Neural progenitor cell (in vitro differentiated cells): ENCODE results near the gene CAMK2D.

Source experiments
- EZH2phosphoT487 ChIP-seq: fragments of 200-600 bp; sonication (generic); IDR thresholded peaks from 2 replicates; pipeline ENCODE4 v1.6.1; 2017; ENCODE audit warnings: antibody characterized with exemption
- TF ChIP-seq, protein P1 (sequence below): fragments of 200-600 bp; sonication (generic); IDR thresholded peaks from 2 replicates; pipeline ENCODE4 v1.5.1; 2017; ENCODE audit warnings: antibody characterized with exemption, mild to moderate bottlenecking

DNA sequence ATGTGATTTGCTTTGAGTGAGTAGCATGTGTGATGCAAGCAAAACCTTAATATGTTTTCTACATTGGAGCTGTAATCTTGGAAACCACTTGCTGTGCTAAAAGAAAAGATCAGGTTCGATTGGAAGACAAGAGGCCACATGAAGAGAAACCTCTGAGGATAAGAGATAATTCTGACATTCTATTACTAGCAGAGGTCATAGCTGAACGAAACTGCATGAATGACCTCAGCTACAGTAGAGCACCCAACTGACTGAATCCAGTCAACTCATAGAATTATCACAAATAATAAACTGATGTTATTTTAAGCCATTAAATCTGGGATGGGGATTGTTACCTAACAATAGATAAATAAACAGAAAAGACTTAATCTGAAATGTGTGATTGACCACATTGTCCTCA, 147.1 kb downstream of the CAMK2D start:
- TF ChIP-seq EZH2phosphoT487 = no peak
- TF ChIP-seq, protein P1, sequence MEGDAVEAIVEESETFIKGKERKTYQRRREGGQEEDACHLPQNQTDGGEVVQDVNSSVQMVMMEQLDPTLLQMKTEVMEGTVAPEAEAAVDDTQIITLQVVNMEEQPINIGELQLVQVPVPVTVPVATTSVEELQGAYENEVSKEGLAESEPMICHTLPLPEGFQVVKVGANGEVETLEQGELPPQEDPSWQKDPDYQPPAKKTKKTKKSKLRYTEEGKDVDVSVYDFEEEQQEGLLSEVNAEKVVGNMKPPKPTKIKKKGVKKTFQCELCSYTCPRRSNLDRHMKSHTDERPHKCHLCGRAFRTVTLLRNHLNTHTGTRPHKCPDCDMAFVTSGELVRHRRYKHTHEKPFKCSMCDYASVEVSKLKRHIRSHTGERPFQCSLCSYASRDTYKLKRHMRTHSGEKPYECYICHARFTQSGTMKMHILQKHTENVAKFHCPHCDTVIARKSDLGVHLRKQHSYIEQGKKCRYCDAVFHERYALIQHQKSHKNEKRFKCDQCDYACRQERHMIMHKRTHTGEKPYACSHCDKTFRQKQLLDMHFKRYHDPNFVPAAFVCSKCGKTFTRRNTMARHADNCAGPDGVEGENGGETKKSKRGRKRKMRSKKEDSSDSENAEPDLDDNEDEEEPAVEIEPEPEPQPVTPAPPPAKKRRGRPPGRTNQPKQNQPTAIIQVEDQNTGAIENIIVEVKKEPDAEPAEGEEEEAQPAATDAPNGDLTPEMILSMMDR = no peak
